Activated CD8-positive, alpha-beta T cell treated with anti-CD3 and anti-CD28 coated beads for 36 hours (primary cell): ENCODE results near the gene SLC44A4. TPM values are rescaled to one million over a fixed set of nuclear protein-coding genes. Genes with fewer than 3 reads are reported as not detected.

Experiments used
- ATAC-seq: fragments of 200-7000 bp; cut with Tn5 transposase; one replicate; pipeline ENCODE4 v1.10.0; 2021; ENCODE audit warnings: mild to moderate bottlenecking, moderate library complexity
- CTCF ChIA-PET: fragments of 350-600 bp; sonication (Branson Sonifier 250); formaldehyde crosslinking; loops from one replicate; lab custom pipeline; 2021; ENCODE audit warnings: antibody characterized with exemption; lab: Charles Lee
- POLR2A ChIA-PET: fragments of 350-600 bp; sonication (Branson Sonifier 250); formaldehyde crosslinking; loops from one replicate; lab custom pipeline; 2021; ENCODE audit warnings: antibody characterized with exemption; lab: Charles Lee
- DNase-seq: peaks from one replicate; pipeline ENCODE4 v3.0.0-alpha.2; 2020
- H3K27ac Mint-ChIP-seq: one replicate; pipeline ENCODE4 v1.8.0; 2021; ENCODE audit warnings: mild to moderate bottlenecking, mixed read lengths
- H3K27me3 Mint-ChIP-seq: one replicate; pipeline ENCODE4 v1.8.0; 2021; ENCODE audit warnings: mixed read lengths
- H3K36me3 Mint-ChIP-seq: one replicate; pipeline ENCODE4 v1.8.0; 2021; ENCODE audit warnings: low read depth, mixed read lengths
- H3K4me1 Mint-ChIP-seq: one replicate; pipeline ENCODE4 v1.8.0; 2021; ENCODE audit warnings: low read depth, mixed read lengths
- H3K4me3 Mint-ChIP-seq: one replicate; pipeline ENCODE4 v1.8.0; 2021; ENCODE audit warnings: mild to moderate bottlenecking, moderate library complexity, mixed read lengths
- H3K9me3 Mint-ChIP-seq: one replicate; pipeline ENCODE4 v1.8.0; 2021; ENCODE audit warnings: mixed read lengths
- CTCF ChIP-seq: fragments of 200-600 bp; IDR thresholded peaks from one replicate; pipeline ENCODE4 v1.8.0; 2022; ENCODE audit warnings: antibody characterized with exemption, mild to moderate bottlenecking
- intact Hi-C: fragments of 100-400 bp; cut with micrococcal nuclease; formaldehyde crosslinking; loops from one replicate; pipeline ENCODE4 v1.10.0; 2022
- total RNA-seq, 2 experiments: library from RNA; stranded (reverse); gene quantifications; one replicate each; pipeline ENCODE4 v1.2.3, GENCODE V29; 2021

The SLC44A4 gene
- total RNA-seq, 2 experiments from 2014 or later = not detected

DNA sequence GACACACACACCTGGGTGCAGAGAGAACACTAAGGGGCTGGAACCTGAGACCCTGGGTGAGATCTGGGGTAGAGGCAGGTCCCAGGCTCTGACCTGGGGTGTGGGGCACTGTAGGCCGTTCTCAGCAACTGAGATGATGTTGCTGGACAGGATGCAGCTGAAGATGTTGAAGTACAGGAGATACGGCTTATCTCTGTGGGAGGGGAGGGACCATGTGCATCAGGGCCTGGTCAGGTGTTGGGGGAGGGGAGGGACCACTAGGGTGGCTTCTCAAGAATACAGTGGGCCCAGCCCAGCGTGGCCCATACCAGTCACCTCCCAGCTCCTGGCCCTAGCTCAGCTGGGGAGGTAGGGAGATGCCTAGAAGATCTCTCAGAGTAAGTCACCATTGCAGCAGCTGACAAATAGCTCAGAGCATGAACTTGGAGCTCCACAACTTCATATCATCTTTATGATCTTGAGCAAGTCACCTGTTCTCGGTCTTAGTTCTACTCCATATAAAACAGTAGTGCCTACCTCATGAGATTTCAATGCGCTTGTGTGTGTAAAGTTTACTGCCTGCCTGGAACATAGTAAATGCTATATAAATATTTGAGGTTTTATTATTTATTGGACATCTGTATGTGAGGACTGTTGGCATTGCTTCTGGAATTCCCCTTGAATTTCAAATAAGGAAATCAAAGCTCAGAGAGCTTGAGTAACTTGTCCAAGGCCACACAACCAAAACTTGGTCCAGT lies 3.8 kb downstream of the SLC44A4 start:
- H3K27ac Mint-ChIP-seq = no peak overlapping the region

GRCh38 chr6:31874084-31874670 lies 4.6 kb downstream of the SLC44A4 start:
- CTCF ChIA-PET = interaction anchor here (2.3 kb wide), 1 partner anchor 14 kb away, joined by 9 read pairs; no protein-coding TSS in a partner anchor
- DNase-seq (no peak), ATAC-seq (no peak)
- Mint-ChIP-seq H3K9me3 (no peaks in the 10 kb centered on the region), H3K4me1 (no peaks in the 10 kb centered on the region), H3K4me3 (no peak overlapping the region), H3K27me3 (no peaks in the 10 kb centered on the region), H3K36me3 (no peaks in the 10 kb centered on the region), H3K27ac (no peak overlapping the region)
- TF ChIP-seq CTCF = no peak
- POLR2A ChIA-PET = interaction anchor here (0.8 to 2.0 kb wide), 2 partner anchors 11 to 244 kb away, joined by 5 to 9 read pairs; partner anchors contain the start of gene NEU1
- intact Hi-C loops = no loop called here

More for the DNA sequence above, 3.8 kb downstream of the SLC44A4 start:
- no peak for TF ChIP-seq CTCF
- ATAC-seq (no peak), DNase-seq (no peak)
- Mint-ChIP-seq H3K4me3 (no peak overlapping the region), H3K9me3 (no peaks in the 10 kb centered on the region), H3K36me3 (peaks cover 4% of the 10 kb centered on the region), H3K4me1 (no peaks in the 10 kb centered on the region), H3K27me3 (no peaks in the 10 kb centered on the region)
- CTCF ChIA-PET = interaction anchor here (1.1 to 2.3 kb wide), 3 partner anchors 11 to 36 kb away, joined by 3 to 9 read pairs (median 3); no protein-coding TSS in a partner anchor
- intact Hi-C loops = no loop called here
- POLR2A ChIA-PET = interaction anchor here (0.8 to 2.0 kb wide), 3 partner anchors 11 to 245 kb away, joined by 3 to 9 read pairs (median 5); partner anchors contain the start of gene NEU1

DNA sequence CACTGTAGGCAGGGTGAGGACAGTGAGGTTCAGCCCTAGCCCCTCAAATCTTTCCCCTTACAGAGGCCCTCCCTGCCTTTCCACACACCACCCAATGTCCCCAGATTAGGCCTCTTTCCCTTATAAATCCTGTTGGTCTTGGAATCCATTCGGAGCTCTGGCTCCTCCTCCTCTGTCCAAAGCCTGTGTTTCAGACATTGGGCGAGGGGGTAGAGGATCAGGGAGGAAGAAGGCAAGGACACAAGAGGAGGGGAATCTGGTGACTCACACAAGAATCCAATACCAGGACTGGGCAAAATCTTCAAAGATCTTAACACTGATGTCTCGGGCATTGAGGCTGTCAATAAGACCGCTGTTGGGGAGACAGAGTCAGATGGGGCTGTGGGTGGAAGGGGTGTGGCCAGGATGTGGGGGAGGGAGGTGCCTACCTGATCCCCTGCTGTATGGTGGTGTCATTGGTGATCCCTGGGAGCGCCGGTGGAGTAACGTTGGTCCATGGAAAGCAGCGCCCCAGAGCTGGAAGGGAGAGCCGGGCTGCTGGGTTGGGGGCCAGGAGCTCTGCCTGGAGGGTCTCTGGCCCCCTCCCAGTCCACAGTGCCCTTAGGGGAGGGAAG lies 7.6 kb downstream of the SLC44A4 start:
- Mint-ChIP-seq H3K36me3 (no peaks in the 10 kb centered on the region), H3K27me3 (no peaks in the 10 kb centered on the region), H3K27ac (no peak overlapping the region), H3K4me3 (no peak overlapping the region), H3K9me3 (no peaks in the 10 kb centered on the region), H3K4me1 (no peaks in the 10 kb centered on the region)
- ChIA-PET POLR2A (no interaction called here), CTCF (interaction anchor here (1.3 kb wide), 1 partner anchor 187 kb away, joined by 3 read pairs; no protein-coding TSS in a partner anchor)
- no peak for ATAC-seq
- DNase-seq = no peak
- intact Hi-C loops = no loop called here
- TF ChIP-seq CTCF = no peak

- no peak for ATAC-seq
- intact Hi-C loops = no loop called here
- Mint-ChIP-seq H3K4me3 (no peak overlapping the region), H3K9me3 (no peaks in the 10 kb centered on the region), H3K4me1 (no peaks in the 10 kb centered on the region), H3K27me3 (no peaks in the 10 kb centered on the region), H3K36me3 (no peaks in the 10 kb centered on the region), H3K27ac (no peak overlapping the region)
- no peak for TF ChIP-seq CTCF
- POLR2A ChIA-PET = no interaction called here
- no peak for DNase-seq
- CTCF ChIA-PET = interaction anchor here (1.3 kb wide), 1 partner anchor 186 kb away, joined by 3 read pairs; no protein-coding TSS in a partner anchor
Observed at GRCh38 chr6:31870385-31870921, 8.3 kb downstream of the SLC44A4 start.
